ENCODE results near the gene PTPRR. TPM values are rescaled to one million over a fixed set of nuclear protein-coding genes. Genes with fewer than 3 reads are reported as not detected.

PTPRR gene
- total and polyA plus RNA-seq, 2 donors from 2014 or later = 0.50 to 0.86 TPM

DNA sequence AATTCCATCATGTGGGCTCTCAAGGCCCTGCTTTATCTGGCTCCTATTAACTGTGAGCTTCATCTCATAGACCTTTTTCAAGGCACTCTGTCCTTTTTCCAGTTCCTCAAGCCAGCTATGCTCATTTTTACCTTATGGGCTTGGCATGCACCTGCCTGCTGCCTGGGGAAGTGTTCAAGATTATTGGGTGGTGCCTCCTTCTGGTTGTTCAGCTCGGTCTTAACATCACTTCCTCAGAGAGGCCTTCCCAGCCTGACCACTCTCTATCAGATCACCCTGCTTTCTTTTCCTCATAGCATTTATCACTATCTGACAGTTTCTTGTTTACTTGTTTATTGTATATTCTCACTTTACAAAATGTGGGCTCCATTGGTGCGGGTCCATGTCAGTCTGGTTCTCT is 141.3 kb downstream of the PTPRR start:
- no peak for FAIRE-seq

DNA sequence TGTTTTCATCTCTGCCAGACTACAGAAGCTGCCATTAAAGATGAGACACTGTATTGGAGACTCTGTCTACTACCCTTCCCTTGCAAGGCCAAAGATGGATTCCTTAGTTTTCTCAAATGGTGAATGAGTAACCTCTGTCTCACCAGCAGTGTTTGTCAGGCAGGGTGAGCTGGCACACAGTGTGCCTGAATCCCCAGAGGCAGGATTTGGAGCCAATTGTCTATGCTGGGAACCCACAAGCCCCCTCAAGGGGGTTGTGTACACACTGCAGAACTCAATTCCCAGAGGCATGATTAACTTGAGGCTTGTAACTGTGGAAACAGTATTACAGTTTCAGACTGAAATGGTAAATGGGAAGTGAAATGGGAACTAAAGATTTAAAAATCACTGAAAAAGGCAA is 146.5 kb downstream of the PTPRR start:
- no peak for TF ChIP-seq CTCF (IDR thresholded peaks at IDR 0.05; ENCODE audit: borderline replicate concordance, extremely low read depth, insufficient read depth)
- no peaks in the 10 kb centered on the region for H3K27me3 ChIP-seq (ENCODE audit: control insufficient read depth, insufficient read depth, low read length)
- H3K27ac ChIP-seq (ENCODE audit: low read depth in 2 of 2, low read length in 2 of 2) = no peak overlapping the region
- FAIRE-seq (no peak), DNase-seq (no peak)
- no peak overlapping the region for H3K9ac ChIP-seq (ENCODE audit: low read length in 3 of 3)
- H3K4me3 ChIP-seq (ENCODE audit: low read length in 3 of 3) = no peak overlapping the region
- no peaks in the 10 kb centered on the region for H3K4me1 ChIP-seq (ENCODE audit: control insufficient read depth in 2 of 3, insufficient read depth in 2 of 3, low read depth in 1 of 3, low read length in 3 of 3)
- no peaks in the 10 kb centered on the region for H3K36me3 ChIP-seq (ENCODE audit: control insufficient read depth in 2 of 3, insufficient read depth in 3 of 3, low read length in 3 of 3)
- H3K9me3 ChIP-seq (ENCODE audit: control insufficient read depth in 2 of 3, insufficient read depth in 1 of 3, low read length in 3 of 3) = no peaks in the 10 kb centered on the region
- intact Hi-C loops (cut with DNase I) = no loop called here

More for the DNA sequence above, 141.3 kb downstream of the PTPRR start:
- no peak for TF ChIP-seq CTCF (IDR thresholded peaks at IDR 0.05; ENCODE audit: borderline replicate concordance, extremely low read depth, insufficient read depth)
- Histone ChIP-seq H3K4me3 (ENCODE audit: low read length in 3 of 3) (no peak overlapping the region), H3K9me3 (ENCODE audit: control insufficient read depth in 2 of 3, insufficient read depth in 1 of 3, low read length in 3 of 3) (no peaks in the 10 kb centered on the region), H3K27ac (ENCODE audit: low read depth in 2 of 2, low read length in 2 of 2) (no peak overlapping the region), H3K9ac (ENCODE audit: low read length in 3 of 3) (no peak overlapping the region), H3K36me3 (ENCODE audit: control insufficient read depth in 2 of 3, insufficient read depth in 3 of 3, low read length in 3 of 3) (no peaks in the 10 kb centered on the region), H3K4me1 (ENCODE audit: control insufficient read depth in 2 of 3, insufficient read depth in 2 of 3, low read depth in 1 of 3, low read length in 3 of 3) (no peaks in the 10 kb centered on the region), H3K27me3 (ENCODE audit: control insufficient read depth, insufficient read depth, low read length) (no peaks in the 10 kb centered on the region)
- intact Hi-C loops (cut with DNase I) = no loop called here
- no peak for DNase-seq

DNA sequence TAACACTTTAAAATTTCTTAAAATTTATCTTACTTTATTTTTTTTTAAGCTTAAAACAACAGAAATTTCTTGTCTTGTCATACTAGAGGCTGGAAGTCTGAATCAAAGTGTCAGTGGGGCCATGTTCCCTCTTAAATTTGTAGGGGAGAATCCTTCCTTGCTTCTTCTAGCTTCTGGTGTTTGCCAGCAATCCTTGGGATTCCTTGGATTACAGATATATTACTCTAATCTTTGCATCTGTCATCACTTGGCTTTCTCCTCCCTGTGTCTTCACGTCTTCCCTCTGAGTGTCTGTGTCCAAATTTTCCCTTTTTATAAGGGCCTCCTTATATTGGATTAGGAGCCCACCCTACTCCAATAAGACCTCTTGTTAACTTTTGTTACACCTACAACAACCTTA is 147.7 kb downstream of the PTPRR start:
- intact Hi-C loops (cut with DNase I) = no loop called here
- Histone ChIP-seq H3K9ac (ENCODE audit: low read length in 3 of 3) (no peak overlapping the region), H3K27ac (ENCODE audit: low read depth in 2 of 2, low read length in 2 of 2) (no peak overlapping the region), H3K4me3 (ENCODE audit: low read length in 3 of 3) (no peak overlapping the region), H3K9me3 (ENCODE audit: control insufficient read depth in 2 of 3, insufficient read depth in 1 of 3, low read length in 3 of 3) (no peaks in the 10 kb centered on the region), H3K4me1 (ENCODE audit: control insufficient read depth in 2 of 3, insufficient read depth in 2 of 3, low read depth in 1 of 3, low read length in 3 of 3) (no peaks in the 10 kb centered on the region), H3K36me3 (ENCODE audit: control insufficient read depth in 2 of 3, insufficient read depth in 3 of 3, low read length in 3 of 3) (no peaks in the 10 kb centered on the region), H3K27me3 (ENCODE audit: control insufficient read depth, insufficient read depth, low read length) (no peaks in the 10 kb centered on the region)
- FAIRE-seq = no peak
- no peak for DNase-seq
- no peak for TF ChIP-seq CTCF (IDR thresholded peaks at IDR 0.05; ENCODE audit: borderline replicate concordance, extremely low read depth, insufficient read depth)

DNA sequence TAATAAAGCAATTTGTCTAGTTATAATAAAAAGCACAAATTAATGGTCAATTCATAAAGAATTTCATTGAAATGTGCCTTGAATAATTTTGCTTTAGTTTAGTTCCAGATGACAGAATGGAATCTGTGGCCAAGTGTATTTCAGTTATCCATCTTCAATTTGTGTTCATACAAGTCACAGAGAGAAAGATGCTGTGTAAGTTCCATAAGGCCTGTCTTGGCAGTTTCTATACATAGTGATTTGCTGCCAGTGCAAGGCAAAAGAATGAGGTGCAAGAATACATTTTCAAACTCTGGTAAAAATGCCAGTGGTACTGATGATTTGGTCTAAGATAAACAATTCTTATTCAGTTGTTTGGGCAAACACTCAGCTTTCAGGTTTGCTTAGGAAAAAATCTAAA is 149.0 kb downstream of the PTPRR start:
- no peak overlapping the region for H3K9ac ChIP-seq (ENCODE audit: low read length in 3 of 3)

More for the DNA sequence above, 149.0 kb downstream of the PTPRR start:
- Histone ChIP-seq H3K9me3 (ENCODE audit: control insufficient read depth in 2 of 3, insufficient read depth in 1 of 3, low read length in 3 of 3) (no peaks in the 10 kb centered on the region), H3K36me3 (ENCODE audit: control insufficient read depth in 2 of 3, insufficient read depth in 3 of 3, low read length in 3 of 3) (no peaks in the 10 kb centered on the region), H3K4me1 (ENCODE audit: control insufficient read depth in 2 of 3, insufficient read depth in 2 of 3, low read depth in 1 of 3, low read length in 3 of 3) (no peaks in the 10 kb centered on the region), H3K27ac (ENCODE audit: low read depth in 2 of 2, low read length in 2 of 2) (no peak overlapping the region), H3K27me3 (ENCODE audit: control insufficient read depth, insufficient read depth, low read length) (no peaks in the 10 kb centered on the region), H3K4me3 (ENCODE audit: low read length in 3 of 3) (no peak overlapping the region)
- no peak for TF ChIP-seq CTCF (IDR thresholded peaks at IDR 0.05; ENCODE audit: borderline replicate concordance, extremely low read depth, insufficient read depth)
- DNase-seq (no peak), FAIRE-seq (no peak)
- intact Hi-C loops (cut with DNase I) = no loop called here

All from kidney (tissue), 14 donors.